NCI-H526 (cell line): ENCODE results near the gene TXNL4A.

Source experiments
- DNase-seq, 2 experiments: peaks; one replicate each; lab custom pipeline; 2025; lab: John Stamatoyannopoulos, UW

The TXNL4A gene

DNA sequence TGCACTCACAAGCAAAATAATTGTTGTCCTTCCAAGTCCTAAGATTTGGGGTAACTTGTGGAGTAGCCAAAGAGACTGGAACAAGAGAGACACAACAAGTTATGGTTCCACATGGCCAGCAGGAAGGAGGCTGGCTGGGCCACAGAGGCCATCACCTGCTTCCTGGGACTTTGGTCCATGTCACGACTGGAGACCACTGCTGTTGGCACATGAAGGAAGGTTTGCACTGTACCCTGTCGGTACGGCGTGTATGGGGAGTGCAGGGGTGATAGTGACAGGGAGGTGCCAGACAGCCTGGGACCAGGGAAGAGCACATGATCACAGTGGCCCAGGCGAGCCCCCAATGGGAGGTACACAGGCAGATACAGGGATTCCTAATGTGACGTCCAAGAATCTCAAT is 52.4 kb downstream of the TXNL4A start:
- no peak for DNase-seq

DNA sequence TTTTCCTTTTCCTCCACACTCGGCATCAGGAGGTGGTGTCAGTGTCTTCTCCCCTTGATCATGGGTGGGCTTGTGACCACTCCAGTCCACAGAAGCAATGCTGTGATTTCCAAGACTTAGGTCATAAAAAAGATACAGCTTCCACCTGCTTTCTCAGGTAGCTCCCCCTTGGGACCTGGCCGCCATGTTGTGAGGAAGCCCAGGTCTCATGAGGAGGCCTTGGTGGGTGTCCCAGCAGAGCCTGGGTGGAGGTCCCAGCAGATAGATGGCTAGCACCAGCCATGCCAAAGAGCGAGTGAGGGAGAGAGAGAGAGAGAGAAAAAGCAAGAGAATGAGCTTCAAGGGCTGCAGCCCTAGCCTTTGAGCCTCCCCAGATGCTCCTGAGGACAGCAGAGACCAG is 52.9 kb downstream of the TXNL4A start:
- DNase-seq: no peak

DNA sequence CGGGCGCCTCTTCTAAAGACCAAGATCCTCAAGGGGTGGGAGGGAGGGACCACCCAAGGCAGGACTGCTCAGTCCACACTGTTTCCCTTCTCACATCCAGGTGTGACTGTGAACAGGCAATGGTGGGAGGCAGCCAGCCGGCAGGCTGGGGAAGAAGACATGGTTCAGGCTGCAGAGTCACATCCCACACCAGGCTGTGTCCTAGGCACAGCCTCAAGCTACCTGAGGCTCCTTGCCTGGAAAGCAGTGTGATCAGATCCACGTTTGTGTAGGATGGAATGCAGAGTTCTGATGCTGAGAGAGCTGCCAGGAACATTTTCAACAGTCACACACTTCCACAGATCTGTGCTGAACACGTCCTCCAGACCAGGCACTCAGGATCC is 53.3 kb downstream of the TXNL4A start:
- DNase-seq: no peak

DNA sequence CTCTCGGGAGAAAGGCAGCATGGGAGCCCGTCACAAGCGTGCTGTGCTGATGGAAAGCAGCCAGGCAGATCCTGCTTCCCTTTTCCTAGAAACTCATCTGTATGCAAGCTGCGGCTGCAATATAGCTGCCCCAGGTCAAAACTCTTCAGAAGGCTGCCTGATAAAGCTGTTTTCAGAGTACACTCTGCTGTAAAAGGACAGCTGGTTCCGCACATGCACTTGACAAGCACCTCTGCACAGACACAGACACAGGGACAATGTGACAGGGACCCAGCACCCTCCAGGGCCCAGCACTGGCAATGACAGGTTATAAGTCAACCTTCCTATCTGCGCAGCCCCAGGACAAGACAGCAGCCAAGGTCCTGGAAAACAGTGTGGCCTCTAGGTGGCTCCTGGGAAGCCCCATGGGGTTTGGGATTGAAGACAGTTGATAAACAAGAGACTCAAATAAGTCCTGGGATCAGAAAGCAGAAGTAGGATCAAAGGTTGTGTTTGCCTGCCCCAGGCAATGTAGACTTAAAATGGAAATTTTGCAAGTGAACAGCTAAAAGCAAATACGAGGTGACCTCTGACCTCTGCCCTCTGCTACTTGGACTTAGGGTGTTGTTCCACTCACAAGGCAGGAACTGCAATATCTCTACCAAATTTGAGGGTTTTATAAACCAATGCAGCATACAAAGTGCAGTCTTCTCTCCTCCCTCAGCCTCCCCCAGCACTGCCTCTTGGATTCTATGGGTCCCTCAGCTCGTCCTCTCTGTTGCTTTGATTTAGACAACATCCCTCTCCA is 53.9 kb downstream of the TXNL4A start:
- DNase-seq: peak; percentile 67 to 74

DNA sequence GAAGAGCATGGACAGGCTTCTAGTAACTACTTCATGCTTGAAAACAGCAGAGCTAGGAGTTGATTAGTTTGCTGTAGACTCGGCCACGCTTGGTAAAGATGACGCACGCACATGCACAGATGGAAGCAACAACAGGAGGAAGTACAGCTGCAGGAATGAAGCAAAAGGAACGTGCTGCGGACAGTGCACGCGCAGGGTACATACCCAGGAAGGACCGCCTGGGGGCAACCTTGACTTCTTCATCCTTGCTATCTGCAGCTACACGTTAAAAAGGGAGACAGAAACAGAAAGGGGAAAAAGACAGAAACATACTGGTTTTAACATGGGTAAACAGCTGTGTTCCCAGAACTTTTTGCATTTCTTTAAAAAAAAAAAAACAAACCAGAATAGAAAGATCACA is 54.6 kb downstream of the TXNL4A start:
- peak; percentile 80 to 87 for DNase-seq

DNA sequence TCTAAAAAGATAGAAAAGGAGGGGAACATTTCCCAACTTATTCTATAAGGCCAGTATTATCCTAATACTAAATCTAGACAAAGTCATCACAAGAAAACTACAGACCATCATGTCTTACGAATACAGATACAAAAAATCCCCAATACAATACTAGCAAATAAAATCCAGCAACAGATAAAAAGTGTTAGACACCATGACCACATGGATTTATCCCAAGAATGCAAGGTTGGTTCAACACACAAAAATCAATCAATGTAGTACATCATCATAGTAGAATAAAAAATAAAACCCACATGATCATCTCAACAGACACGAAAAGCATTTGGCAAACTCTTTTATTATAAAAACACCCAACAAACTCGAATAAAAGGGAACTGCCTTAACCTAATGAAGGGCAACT is 55.5 kb downstream of the TXNL4A start:
- DNase-seq: no peak

DNA sequence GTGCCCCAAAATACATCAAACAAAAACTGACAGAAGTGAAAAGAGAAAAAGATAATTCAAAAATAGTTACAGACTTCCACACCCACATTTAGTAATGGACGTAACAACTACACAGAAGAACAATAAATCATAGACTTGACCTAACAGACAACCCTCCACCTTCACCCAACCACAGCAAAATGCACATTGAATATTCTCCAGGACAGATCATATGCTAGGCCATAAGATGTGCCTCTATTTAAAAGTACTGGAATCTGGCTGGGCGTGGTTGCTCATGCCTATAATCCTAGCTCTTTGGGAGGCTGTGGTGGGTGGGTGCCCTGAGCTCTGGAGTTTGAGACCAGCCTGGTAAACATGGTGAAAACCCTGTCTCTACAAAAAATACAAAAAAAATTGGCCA is 56.9 kb downstream of the TXNL4A start:
- no peak for DNase-seq

DNA sequence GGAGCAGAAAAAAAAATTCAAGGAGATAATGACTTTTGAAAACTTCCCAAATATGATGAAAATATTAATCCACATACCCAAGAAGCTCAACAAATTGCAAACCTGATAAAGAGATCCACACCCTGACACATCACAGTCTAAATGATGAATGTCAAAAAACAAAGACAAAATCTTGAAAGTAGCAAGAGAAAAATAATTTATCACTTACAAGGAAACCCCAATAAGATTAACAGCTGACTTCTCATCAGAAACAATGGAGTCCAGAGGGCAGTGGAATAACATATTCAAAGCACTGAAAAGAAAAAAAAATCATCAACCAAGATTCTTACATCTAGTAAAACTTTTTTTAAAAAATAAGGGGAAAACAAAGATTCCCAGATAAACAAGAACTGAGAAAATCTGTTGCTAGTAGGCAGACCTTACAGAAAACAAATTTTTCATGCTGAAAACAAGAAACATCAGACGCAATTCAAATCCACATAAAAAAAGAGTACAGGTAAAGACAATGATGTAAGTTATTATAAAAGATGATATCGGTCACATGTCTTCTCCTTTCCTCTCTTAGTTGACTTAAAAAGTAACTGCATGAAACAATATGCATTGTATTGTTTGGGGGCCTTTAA is 58.2 kb downstream of the TXNL4A start:
- DNase-seq: no peak

DNA sequence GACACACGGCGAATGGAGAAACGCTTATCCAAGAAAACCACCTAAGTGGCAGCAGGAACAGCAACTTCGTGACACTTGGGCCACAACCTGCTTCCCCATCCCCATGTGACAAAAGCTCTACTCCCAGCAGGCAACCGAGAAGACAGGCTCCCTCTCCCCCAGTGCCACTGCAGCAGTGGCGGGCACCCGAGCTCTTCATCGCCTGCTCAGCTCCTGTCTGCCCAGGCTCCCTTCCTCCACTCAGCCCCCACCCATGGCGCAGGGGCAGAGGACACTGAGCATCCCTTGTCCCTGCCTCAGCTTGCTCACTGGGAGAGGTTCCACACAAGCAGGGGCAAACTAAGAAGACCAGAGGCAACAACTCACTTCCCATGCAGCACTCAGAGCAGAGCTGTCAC is 59.8 kb downstream of the TXNL4A start:
- no peak for DNase-seq

DNA sequence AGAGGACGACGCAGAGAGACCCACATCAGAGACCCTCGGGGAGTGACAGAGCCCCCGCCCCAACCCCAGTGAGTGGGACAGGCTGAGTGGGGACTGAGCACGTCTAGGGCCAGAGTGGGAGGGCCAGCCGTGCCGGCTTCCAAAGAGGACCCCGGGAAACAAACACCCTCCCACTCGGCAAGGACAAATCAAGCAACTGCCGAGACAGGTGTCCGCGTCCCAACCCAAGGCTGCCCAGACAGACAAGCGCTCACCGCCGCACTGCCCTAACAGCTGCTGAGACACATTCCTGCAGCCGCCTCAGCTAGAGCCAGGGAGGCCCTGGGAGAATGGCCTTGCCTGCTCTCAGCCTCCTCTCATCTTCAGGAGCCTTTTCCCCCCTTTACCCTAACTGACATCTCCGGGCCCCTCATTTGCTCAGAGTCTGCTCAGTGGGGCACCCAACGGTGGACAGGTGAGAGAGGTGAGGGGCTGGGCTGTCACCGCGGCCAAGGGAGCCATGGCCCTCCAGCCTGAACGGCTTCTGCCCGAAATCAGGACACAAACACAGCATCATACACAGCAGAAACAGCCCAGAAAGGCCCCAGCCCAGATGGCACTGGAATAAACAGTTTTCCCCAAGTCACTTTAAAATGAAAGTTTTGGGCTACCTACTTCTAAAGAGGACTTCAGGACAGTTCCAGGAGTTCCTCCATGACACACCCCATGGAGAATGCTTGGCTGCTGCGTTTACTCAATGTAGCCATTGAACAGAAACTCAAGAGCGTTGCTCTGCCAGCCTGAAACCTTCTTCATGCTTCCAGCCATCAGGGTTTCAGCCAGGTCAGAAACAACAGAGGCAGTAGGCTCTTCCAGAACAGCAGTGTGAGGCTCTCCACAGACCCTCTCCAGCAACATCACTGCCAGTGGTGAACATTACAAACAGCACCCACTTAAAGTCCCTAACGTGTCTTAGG is 60.5 kb downstream of the TXNL4A start:
- DNase-seq: no peak

DNA sequence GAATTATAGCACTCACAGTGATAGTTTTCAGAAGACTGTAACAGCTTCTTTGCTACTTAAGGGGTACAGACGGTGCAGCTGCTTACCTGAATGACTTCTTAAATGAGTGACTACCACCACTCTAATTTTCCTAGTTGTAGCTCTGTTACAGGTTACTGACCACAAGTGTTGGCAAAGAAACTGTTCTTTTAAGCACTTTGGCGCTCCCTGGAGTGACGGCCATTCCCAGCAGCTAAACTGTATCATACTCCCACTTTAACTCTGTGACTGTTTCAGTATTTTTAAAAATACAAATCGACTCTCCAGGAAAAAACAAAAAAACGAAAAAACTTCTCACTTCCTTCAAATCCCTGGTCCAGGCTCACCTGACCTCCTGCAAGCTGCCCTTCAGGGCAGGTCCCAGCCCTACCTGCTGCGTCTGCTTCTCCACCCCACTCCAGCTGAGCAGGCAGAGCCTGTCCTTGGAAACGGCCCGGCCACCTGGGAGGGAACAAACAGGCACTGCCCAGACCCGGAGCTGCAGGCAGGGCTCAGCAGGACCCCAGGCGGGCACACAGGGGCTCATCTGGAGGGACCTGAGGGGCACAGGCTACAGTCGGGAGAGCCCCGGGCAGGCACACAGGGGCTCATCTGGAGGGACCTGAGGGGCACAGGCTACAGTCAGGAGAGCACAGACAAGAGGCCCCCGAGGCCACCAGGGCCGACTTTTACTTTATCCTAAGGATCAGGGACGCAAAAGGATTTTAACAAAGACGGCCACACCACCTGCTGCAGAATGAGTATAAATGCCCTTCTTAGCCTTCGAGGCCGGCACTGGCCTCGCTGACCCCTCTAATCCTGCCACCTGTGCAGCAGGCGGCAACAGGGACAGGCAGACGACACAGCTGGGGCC is 61.4 kb downstream of the TXNL4A start:
- no peak for DNase-seq

DNA sequence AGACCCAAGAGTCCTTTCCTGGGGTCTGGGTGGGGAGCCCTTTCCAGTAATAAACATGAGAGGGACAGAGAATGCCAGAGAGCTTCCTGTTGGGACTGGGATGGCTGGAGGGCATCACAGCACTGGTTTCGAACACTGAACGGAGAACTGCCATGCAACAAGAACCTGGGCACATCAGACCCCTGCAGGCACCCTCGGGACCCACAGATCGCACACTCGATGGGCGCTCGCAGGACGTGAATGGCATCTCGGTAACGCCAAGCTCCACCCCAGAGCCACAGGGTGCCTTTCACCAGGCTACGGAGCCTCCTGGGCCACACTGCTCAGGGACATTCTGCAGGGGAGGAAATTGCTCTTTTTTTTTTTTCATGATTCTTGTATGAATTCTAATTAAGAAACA is 62.1 kb downstream of the TXNL4A start:
- no peak for DNase-seq

DNA sequence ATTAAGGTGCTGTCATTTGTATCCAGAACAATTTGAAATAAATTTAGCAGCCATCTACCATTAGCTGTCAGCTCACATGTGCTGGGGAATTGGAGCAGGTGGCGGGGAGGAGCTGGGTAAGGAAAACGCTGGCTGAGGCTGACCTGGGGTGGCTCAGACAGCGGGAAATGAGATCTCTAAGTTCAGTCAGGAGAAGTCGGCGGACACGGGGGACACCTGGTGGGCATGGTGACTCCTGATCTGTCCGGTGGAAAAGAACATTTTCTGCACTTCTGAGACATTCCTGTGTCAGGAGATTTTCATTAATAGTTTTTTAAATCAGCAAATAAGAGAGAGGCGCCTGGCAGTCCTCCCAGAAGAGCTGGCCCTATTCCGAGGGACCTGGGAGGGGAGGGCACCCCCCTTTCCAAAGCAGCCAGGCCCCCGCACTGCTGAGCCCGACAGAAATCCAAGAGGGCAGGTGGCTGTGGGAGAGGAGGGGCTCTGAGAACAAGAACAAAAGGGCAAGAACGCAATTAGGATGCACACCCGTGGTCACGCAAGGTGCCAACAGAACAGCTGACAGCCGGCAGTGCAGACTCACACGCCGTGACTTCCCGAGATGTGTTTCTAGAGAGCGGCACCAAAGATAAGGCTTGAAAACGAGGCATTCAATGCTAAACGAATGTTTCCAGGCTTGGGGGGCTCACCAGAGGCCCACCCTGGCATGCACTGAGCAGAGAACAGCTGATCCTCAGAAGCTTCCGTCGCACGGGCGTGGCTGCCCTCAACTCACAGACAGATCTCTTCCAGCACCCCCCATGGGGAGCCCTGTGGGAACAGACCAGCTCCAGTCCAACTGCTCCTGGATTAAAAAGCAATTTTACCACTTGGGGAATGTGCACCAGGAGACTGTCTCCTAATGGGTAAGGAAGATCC is 63.3 kb downstream of the TXNL4A start:
- DNase-seq: no peak

DNA sequence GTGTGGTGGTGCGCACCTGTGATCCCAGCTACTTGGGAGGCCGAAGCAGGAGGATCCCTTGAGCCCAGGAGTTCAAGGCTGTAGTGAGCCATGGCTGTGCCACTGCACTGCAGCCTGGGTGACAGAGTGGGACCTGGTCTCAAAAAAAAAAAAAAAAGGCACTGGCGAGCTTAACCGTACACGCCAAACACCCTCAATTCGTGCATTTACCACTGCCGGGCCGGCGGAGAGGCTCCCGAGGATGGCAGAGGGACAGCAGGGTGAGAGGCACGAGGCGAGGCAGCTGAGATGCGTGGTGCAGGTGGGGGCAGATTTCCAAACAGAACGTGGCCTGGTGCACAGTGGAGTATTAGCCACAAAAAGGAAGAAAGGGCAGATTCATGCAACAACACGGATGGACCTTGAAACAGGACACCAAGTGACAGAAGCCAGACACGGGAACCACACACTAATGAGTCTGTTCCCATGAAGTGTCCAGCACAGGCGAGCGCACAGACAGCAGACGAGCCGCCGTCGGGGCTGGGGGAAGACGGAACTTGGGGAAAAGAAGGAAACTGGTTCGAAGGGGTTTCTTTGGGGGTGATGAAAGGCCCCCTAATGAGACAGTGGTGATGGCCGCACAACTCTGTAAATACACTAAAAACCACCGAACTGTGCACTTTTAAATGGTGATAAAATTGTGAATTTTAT is 64.3 kb downstream of the TXNL4A start:
- DNase-seq: no peak

DNA sequence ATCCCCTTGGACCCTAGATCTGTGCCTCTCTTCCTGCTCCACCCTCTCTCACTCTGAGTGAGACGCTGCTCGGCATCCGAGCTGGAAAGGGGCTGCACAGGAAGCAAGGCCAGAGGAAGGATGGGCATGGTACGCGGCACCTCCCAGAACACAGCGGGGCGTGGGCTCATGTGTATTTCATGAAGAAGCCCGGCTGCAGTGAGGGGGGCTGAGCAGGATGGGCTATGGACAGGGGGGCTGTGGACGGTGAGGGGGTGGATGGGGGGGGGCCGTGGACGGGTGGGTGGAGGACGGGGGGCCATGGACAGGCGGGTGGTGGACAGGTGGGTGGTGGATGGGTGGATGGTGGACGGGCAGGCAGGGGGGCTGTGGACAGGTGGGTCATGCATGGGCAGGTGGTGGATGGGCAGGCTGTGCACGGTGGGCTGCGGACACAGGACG is 65.4 kb downstream of the TXNL4A start:
- DNase-seq: no peak

DNA sequence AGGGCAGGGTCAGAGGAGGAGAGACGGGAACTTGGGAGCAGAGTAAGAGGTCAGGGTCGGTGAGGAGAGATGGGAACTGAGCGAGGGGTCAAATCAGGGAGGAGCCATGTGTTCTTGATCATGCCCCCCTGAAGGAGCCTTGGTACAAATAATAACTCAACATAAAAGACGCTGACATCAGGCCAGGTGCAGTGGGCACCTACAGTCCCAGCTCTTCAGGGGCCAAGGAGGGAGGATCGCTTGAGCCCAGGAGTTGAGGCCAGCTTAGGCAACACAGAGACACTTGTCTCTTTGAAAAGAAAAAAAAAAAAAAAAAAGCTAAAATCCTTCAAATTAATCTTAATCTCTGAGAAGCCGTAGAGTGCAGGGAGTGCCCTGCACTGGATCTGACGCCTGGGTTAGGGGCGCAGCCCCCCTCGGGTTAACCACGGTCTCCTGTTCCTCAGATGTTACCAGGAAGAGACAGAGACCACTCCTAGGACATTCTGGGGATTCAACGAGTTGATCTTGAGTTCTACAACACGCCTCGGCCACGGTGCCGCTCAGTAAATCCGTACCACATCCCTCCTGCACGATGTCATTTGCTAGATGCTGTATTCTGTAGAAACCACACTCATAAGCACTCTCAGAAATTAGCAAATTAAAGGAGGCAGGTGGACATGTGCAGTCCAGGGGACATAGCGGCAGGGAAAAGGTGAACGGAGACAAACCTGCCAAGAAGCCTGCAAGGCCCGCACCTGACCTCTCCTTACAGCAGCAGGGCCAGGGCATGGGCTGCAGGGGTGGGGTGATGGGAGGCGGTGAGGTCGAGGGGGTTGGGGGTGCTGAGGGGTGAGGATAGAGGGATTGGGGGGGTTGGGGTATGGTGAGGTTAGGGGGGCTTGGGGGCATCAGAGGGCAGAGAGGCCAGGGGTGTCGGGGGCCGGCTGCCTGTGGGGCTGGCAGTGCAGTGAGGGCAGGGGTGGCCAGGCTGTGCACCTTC is 66.1 kb downstream of the TXNL4A start:
- no peak for DNase-seq
